Psoas muscle (tissue), 8 donors: Measurements from ENCODE around the gene ITGB4. TPM values are rescaled to one million over a fixed set of nuclear protein-coding genes. Genes with fewer than 3 reads are reported as not detected.
A peak's percentile ranks its signal among the peaks of the same experiment; 100 is the strongest.

ENCODE experiments used
- ATAC-seq, 4 donors: fragments of 200-7000 bp; cut with Tn5 transposase; one replicate each; pipeline ENCODE4 v1.9.1; 2020; ENCODE audit warnings: moderate library complexity in 3 of 4, mild to moderate bottlenecking in 2 of 4
- DNase-seq, 2 donors: peaks; one replicate each; pipeline ENCODE4 v3.0.0-alpha.2; 2020
- H3K27ac ChIP-seq: fragments of 200-600 bp; one replicate; pipeline ENCODE4 v1.8.0; 2022
- H3K27me3 ChIP-seq, 3 donors: fragments of 200-600 bp in 1 of 3; one replicate each; pipeline versions ENCODE4 v1.6.1 to v1.8.0; 2013 to 2022; ENCODE audit warnings: low read length in 2 of 3, mild to moderate bottlenecking in 2 of 3, moderate library complexity in 1 of 3; ENCODE audit not compliant: insufficient read depth in 3 of 3
- H3K36me3 ChIP-seq, 2 donors: fragments of 200-600 bp in 1 of 2; one replicate each; pipeline versions ENCODE4 v1.6.1 to v1.8.0; 2013 to 2022; ENCODE audit warnings: low read depth in 1 of 2, mild to moderate bottlenecking in 1 of 2, moderate library complexity in 1 of 2; ENCODE audit not compliant: insufficient read depth in 1 of 2
- H3K4me1 ChIP-seq: fragments of 200-600 bp; one replicate; pipeline ENCODE4 v1.8.0; 2022
- H3K4me3 ChIP-seq: fragments of 200-600 bp; one replicate; pipeline ENCODE4 v1.8.0; 2022; ENCODE audit warnings: mild to moderate bottlenecking
- H3K9me3 ChIP-seq: fragments of 200-600 bp; one replicate; pipeline ENCODE4 v1.8.0; 2022
- WGBS, 3 donors: extraction: QIAGEN DNeasy Blood & Tissue Kit; methylation state at CpG; one replicate each; pipeline versions ENCODE4 v1.1.6 to v1.1.7; 2013; 5-methylcytosine and 5-hydroxymethylcytosine counted together
- intact Hi-C, 2 donors: fragments of 100-400 bp; cut with DNase I; formaldehyde crosslinking; loops; one replicate each; pipeline versions ENCODE4 v1.11.0 to v1.14.2; 2022
- polyA plus RNA-seq, 3 donors: library from polyadenylated mRNA; stranded (reverse); fragments of 200-250 nt; gene quantifications; one replicate each; pipeline ENCODE4 v1.2.3, GENCODE V29; 2013
- total RNA-seq, 4 donors: library from RNA; stranded (reverse); fragmentation: NEBNext Ultra II Directional in 2 of 4; extraction: Animal tissue kit (Norgen Biotek cat#: 25700) in 2 of 4; gene quantifications; one replicate each; pipeline versions ENCODE4 v1.2.1 to v1.2.4, GENCODE V29; 2021 to 2023
- TF ChIP-seq, protein P1 (sequence below): fragments of 200-600 bp; IDR thresholded peaks from one replicate; pipeline ENCODE4 v1.8.0; 2022; ENCODE audit warnings: antibody characterized with exemption
- donor health status: healthy with polysubstance abuse.
- donor health status: DM: no; HTN: no; CAD: no; lungs with moderate emphysema.
- donor health status: Bipolar disorder and iron deficiency.
- donor health status: healthy.
- donor health status: DM: yes; HTN: yes; CAD: no.
- donor health status: DM: no; HTN: no; CAD: no.
- donor health status: DM: no; HTN: no; CAD: no.
- donor health status: DM: yes; HTN: yes; CAD: no.

Gene ITGB4
- total and polyA plus RNA-seq, 7 donors: 1.3 to 5.7 (median 2.1) TPM

DNA sequence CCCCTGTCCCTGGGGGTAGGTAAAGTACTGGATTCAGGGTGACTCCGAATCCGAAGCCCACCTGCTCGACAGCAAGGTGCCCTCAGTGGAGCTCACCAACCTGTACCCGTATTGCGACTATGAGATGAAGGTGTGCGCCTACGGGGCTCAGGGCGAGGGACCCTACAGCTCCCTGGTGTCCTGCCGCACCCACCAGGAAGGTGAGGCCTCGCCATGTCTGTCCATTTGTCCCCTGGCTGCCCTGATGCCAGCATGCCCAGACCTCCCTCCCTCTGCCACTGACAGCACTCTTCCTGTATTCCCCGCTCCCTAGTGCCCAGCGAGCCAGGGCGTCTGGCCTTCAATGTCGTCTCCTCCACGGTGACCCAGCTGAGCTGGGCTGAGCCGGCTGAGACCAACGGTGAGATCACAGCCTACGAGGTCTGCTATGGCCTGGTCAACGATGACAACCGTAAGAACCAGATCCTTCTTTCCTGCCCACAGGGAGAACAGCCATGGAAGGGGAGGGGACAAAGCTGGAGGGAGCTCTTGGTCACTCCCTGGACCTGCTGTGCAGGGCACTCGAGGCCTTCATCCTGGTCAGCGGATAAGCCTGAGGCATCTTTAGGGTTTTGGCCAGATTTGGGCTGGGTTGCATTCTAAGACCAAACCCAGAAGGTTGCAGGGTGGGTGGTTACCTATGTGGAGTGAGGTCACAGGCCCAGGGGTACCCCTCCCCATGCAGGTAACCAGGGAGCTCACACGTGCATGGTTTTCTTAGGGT lies 29.6 kb downstream of the ITGB4 start:
- intact Hi-C loops: loop anchor here (2.0 kb wide), 1 partner anchor 118 kb away; the partner anchor contains the start of gene SMIM5 (in 2 of the 2)
- H3K27ac ChIP-seq: no peak overlapping the region
- ATAC-seq (no peak), DNase-seq (no peak)
- no peak overlapping the region for H3K4me3 ChIP-seq
- peaks cover 13% of the 10 kb centered on the region for H3K4me1 ChIP-seq
- H3K9me3 ChIP-seq: no peaks in the 10 kb centered on the region
- no peaks in the 10 kb centered on the region for H3K36me3 ChIP-seq
- TF ChIP-seq, protein P1, sequence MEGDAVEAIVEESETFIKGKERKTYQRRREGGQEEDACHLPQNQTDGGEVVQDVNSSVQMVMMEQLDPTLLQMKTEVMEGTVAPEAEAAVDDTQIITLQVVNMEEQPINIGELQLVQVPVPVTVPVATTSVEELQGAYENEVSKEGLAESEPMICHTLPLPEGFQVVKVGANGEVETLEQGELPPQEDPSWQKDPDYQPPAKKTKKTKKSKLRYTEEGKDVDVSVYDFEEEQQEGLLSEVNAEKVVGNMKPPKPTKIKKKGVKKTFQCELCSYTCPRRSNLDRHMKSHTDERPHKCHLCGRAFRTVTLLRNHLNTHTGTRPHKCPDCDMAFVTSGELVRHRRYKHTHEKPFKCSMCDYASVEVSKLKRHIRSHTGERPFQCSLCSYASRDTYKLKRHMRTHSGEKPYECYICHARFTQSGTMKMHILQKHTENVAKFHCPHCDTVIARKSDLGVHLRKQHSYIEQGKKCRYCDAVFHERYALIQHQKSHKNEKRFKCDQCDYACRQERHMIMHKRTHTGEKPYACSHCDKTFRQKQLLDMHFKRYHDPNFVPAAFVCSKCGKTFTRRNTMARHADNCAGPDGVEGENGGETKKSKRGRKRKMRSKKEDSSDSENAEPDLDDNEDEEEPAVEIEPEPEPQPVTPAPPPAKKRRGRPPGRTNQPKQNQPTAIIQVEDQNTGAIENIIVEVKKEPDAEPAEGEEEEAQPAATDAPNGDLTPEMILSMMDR: no peak
- no peaks in the 10 kb centered on the region for H3K27me3 ChIP-seq
- WGBS, 3 donors: 80 to 86% (median 83%) methylated on average over 23 of the region's 23 CpGs

DNA sequence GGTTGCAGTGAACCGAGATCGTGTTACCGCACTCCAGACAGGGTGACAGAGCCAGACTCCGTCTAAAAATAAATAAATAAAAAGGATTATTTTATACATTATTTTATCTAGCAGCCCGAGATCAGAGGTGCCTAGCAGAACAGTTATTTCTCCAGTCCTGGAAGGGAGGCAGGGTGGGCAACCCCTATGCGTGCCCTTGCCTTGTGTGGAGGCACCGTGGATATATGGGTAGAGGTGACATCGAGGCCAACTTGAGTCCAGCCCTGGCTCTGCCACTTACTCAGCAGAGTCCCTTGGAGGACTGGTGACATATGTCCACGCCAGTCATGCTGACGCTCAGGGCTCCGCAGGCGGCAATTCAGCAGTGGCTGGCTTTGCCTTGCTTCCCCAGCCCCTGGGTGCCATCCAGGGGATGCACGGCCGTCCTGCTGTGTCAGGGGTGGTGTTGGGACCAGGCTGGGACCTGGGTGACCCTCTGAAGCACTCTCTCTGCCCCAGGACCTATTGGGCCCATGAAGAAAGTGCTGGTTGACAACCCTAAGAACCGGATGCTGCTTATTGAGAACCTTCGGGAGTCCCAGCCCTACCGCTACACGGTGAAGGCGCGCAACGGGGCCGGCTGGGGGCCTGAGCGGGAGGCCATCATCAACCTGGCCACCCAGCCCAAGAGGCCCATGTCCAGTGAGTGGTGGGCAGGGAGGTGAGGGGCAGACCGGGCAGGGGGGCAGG lies 30.6 kb downstream of the ITGB4 start:
- 66 to 72% (median 70%) methylated on average over 20 to 24 of the region's 24 CpGs for WGBS, 3 donors
- no peak overlapping the region for H3K4me3 ChIP-seq
- H3K36me3 ChIP-seq: no peaks in the 10 kb centered on the region
- H3K27ac ChIP-seq: no peak overlapping the region
- DNase-seq (no peak), ATAC-seq (no peak)
- H3K4me1 ChIP-seq: peaks cover 13% of the 10 kb centered on the region
- no peaks in the 10 kb centered on the region for H3K27me3 ChIP-seq
- H3K9me3 ChIP-seq: no peaks in the 10 kb centered on the region
- TF ChIP-seq, protein P1: no peak
- intact Hi-C loops: loop anchor here (2.0 kb wide), 1 partner anchor 119 kb away; the partner anchor contains the start of gene SMIM5 (in 2 of the 2)

DNA sequence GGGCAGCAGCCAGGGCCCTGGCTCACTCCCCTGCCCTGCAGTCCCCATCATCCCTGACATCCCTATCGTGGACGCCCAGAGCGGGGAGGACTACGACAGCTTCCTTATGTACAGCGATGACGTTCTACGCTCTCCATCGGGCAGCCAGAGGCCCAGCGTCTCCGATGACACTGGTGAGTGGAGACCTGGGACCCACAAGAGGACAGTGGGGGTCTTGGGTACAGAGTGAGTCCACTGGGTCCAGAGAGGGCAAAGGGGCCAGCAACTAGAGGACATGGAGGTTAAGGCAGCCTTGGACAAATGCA lies 31.1 kb downstream of the ITGB4 start:
- DNase-seq (peak in 1 of 2 donors; percentile 32), ATAC-seq (no peak)
- H3K9me3 ChIP-seq: no peaks in the 10 kb centered on the region
- no peaks in the 10 kb centered on the region for H3K36me3 ChIP-seq
- 88 to 92% (median 89%) methylated on average over 10 of the region's 10 CpGs for WGBS, 3 donors
- no peaks in the 10 kb centered on the region for H3K27me3 ChIP-seq
- peaks cover 13% of the 10 kb centered on the region for H3K4me1 ChIP-seq
- intact Hi-C loops: no loop called here
- H3K4me3 ChIP-seq: no peak overlapping the region
- TF ChIP-seq, protein P1: no peak
- H3K27ac ChIP-seq: peak overlapping the region; percentile 5

DNA sequence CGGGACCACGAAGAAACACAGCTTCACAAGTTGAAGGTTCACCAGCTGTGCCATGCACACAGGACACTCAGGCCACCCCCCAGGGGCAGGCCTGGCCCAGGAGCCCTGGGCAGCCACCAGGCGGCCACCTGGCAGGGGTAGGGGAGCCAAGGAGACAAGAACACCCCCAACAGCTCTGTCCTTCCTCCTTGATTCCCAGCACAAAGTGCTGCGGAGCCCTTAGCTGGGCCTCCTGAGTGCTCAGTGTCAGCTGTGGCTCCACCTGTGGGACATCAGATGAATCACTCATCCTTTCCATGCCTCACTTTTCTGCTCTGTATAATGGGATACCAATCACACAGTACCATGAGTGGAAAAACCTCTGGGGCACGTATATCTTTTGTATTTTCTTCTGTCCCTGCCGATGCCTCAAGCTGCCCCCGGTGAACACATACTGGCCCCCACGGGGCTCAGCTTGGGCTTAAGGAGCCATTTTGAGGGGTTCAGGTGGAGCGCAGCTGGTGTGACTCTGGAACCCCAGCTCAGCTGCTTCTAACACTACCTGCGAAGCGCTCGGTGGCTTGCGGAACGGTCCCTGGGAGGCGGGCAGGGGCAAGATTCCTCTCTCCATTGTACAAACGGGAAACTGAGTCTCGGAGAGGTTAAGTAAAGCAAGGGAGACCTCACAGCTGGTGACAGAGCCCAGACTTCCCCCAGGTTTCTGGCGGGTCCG lies 31.7 kb downstream of the ITGB4 start:
- WGBS, 3 donors: 65 to 71% (median 70%) methylated on average over 17 to 19 of the region's 19 CpGs
- H3K27me3 ChIP-seq: no peaks in the 10 kb centered on the region
- no peak for ATAC-seq
- H3K4me3 ChIP-seq: peak overlapping the region; percentile 63
- DNase-seq: no peak
- intact Hi-C loops: no loop called here
- no peaks in the 10 kb centered on the region for H3K36me3 ChIP-seq
- H3K4me1 ChIP-seq: peaks cover 8% of the 10 kb centered on the region
- TF ChIP-seq, protein P1: no peak
- no peaks in the 10 kb centered on the region for H3K9me3 ChIP-seq
- peak overlapping the region; percentile 5 for H3K27ac ChIP-seq
